NCI-H748 (cell line): ENCODE measurements around the gene VSTM2B.

Experiments used
- DNase-seq: peaks from one replicate; lab custom pipeline; 2025; ENCODE audit not compliant: unreplicated experiment; lab: John Stamatoyannopoulos, UW

Gene VSTM2B

GRCh38 chr19:29495901-29496441 is 29.8 kb upstream of the VSTM2B start:
- DNase-seq: no peak

GRCh38 chr19:29497241-29497640 is 28.6 kb upstream of the VSTM2B start:
- DNase-seq: no peak

- DNase-seq: no peak
Observed at GRCh38 chr19:29497686-29498436, 27.9 kb upstream of the VSTM2B start.

GRCh38 chr19:29499261-29499920 is 26.4 kb upstream of the VSTM2B start:
- DNase-seq: no peak

- DNase-seq: no peak
Observed at GRCh38 chr19:29499921-29500590, 25.7 kb upstream of the VSTM2B start.

GRCh38 chr19:29501816-29502580 is 23.8 kb upstream of the VSTM2B start:
- DNase-seq: no peak

GRCh38 chr19:29502581-29502850 is 23.3 kb upstream of the VSTM2B start:
- DNase-seq: no peak

- no peak for DNase-seq
Observed at GRCh38 chr19:29503140-29503758, 22.5 kb upstream of the VSTM2B start.

- DNase-seq: no peak
Observed at GRCh38 chr19:29503785-29504184, 22.0 kb upstream of the VSTM2B start.

GRCh38 chr19:29504454-29504853 is 21.3 kb upstream of the VSTM2B start:
- DNase-seq: no peak

GRCh38 chr19:29505097-29505824 is 20.5 kb upstream of the VSTM2B start:
- no peak for DNase-seq

- no peak for DNase-seq
Observed at GRCh38 chr19:29506619-29506911, 19.2 kb upstream of the VSTM2B start.

GRCh38 chr19:29507081-29507860 is 18.5 kb upstream of the VSTM2B start:
- DNase-seq: no peak

- no peak for DNase-seq
Observed at GRCh38 chr19:29508181-29508580, 17.6 kb upstream of the VSTM2B start.

- no peak for DNase-seq
Observed at GRCh38 chr19:29509456-29509855, 16.3 kb upstream of the VSTM2B start.

- DNase-seq: no peak
Observed at GRCh38 chr19:29510701-29511265, 15.0 kb upstream of the VSTM2B start.

- DNase-seq: no peak
Observed at GRCh38 chr19:29511768-29512167, 14.0 kb upstream of the VSTM2B start.

- no peak for DNase-seq
Observed at GRCh38 chr19:29512748-29513147, 13.0 kb upstream of the VSTM2B start.

- no peak for DNase-seq
Observed at GRCh38 chr19:29514525-29515232, 11.1 kb upstream of the VSTM2B start.
